H1 (cell line): ENCODE data around the gene NRP2. TPM values are rescaled to one million over a fixed set of nuclear protein-coding genes. Genes with fewer than 3 reads are reported as not detected.

Experiments used
- ATF2 ChIP-seq: IDR thresholded peaks from 2 replicates; pipeline ENCODE4 v1.6.1; 2012; ENCODE audit warnings: low read length, inconsistent platforms
- BCL11A ChIP-seq, 2 experiments: IDR thresholded peaks; one replicate each; pipeline ENCODE4 v1.6.1; 2011; ENCODE audit warnings: low read depth in 2 of 2, low read length in 2 of 2, mild to moderate bottlenecking in 2 of 2
- CHD7 ChIP-seq: fragments of 300-600 bp; sonication (generic); IDR thresholded peaks from 2 replicates; pipeline ENCODE4 v1.7.1; 2012; ENCODE audit warnings: low read length, moderate library complexity, mild to moderate bottlenecking, inconsistent platforms; ENCODE audit not compliant: insufficient replicate concordance
- FOSL1 ChIP-seq: IDR thresholded peaks from 2 replicates; pipeline ENCODE4 v1.6.1; 2011; ENCODE audit warnings: mild to moderate bottlenecking, low read depth, low read length, moderate library complexity; ENCODE audit not compliant: insufficient read depth
- GTF2F1 ChIP-seq: IDR thresholded peaks from 2 replicates; pipeline ENCODE4 v1.6.1; 2012; ENCODE audit warnings: low read depth, low read length, improper control_type of control experiment, borderline replicate concordance
- polyA plus RNA-seq, 7 experiments: library from polyadenylated mRNA; depleted of rRNA in 3 of 7; stranded (reverse) in 5 of 7; unstranded in 2 of 7; fragments of >200 nt in 5 of 7; fragments of 200-250 nt in 2 of 7; gene quantifications; 1 replicate in 5 of 7; 2 replicates in 1 of 7; 4 replicates in 1 of 7; pipeline versions ENCODE4 v1.2.1 to v1.2.3, GENCODE V29; 2011 to 2013; ENCODE audit warnings: missing spikeins in 2 of 7, mixed read lengths in 2 of 7
- total RNA-seq: library from RNA; stranded (reverse); fragmentation: NEBNext Ultra II Directional; extraction: Animal tissue kit (Norgen Biotek cat#: 25700); gene quantifications from 2 replicates; pipeline ENCODE4 v1.2.1, GENCODE V29; 2021

NRP2 gene
- total and polyA plus RNA-seq, 2 of the 8 experiments (the other 6 are each of a cell fraction or from before 2014, with no cell fraction given), result 32.0 to 37.8 TPM

- no peak for TF ChIP-seq CHD7
- TF ChIP-seq FOSL1, result no peak
- TF ChIP-seq ATF2, result no peak
- no peak for TF ChIP-seq BCL11A (IDR thresholded peaks at IDR 0.05; ENCODE audit: low read depth in 2 of 2, low read length in 2 of 2)
- TF ChIP-seq GTF2F1, result no peak
Observed at GRCh38 chr2:205688417-205689200, 6.3 kb downstream of the NRP2 start (continued).
